ENCODE measurements around the gene ALDH3A1. TPM values are rescaled to one million over a fixed set of nuclear protein-coding genes. Genes with fewer than 3 reads are reported as not detected.
A peak's percentile ranks its signal among the peaks of the same experiment; 100 is the strongest.

The ALDH3A1 gene
- total and polyA plus RNA-seq, 5 donors from 2014 or later: 0.14 TPM; not detected in 4

- Histone ChIP-seq H3K36me3 (ENCODE audit: control insufficient read depth, insufficient read depth, low read length) (no peaks in the 10 kb centered on the region), H3K27ac (ENCODE audit: insufficient read depth, low read length, poor library complexity, severe bottlenecking) (no peak overlapping the region), H3K4me1 (ENCODE audit: control insufficient read depth, insufficient read depth, low read length, poor library complexity, severe bottlenecking) (peaks cover 5% of the 10 kb centered on the region), H3K4me3 (ENCODE audit: low read depth, low read length) (no peak overlapping the region), H3K9me3 (ENCODE audit: control insufficient read depth in 2 of 2, low read length in 2 of 2) (no peaks in the 10 kb centered on the region), H3K27me3 (ENCODE audit: control insufficient read depth, insufficient read depth, low read length) (no peaks in the 10 kb centered on the region)
- no peak for DNase-seq
- H3K27ac Mint-ChIP-seq: peak overlapping the region in 1 of 3 donors; percentile 26
- no peak for ATAC-seq (ENCODE audit: low read depth in 2 of 2)
- H3K36me3 Mint-ChIP-seq: no peaks in the 10 kb centered on the region
- peak overlapping the region in 3 of 4 donors; percentile 23 to 66 (median 32) for H3K4me3 Mint-ChIP-seq
- H3K4me1 Mint-ChIP-seq: peaks cover 0 to 10% (median 4%) of the 10 kb centered on the region in 4 donors
- no peaks in the 10 kb centered on the region for H3K9me3 Mint-ChIP-seq
- peaks cover 5% of the 10 kb centered on the region for H3K27me3 Mint-ChIP-seq
Observed at GRCh38 chr17:19742495-19742894, 5.6 kb downstream of the ALDH3A1 start.

- peak overlapping the region in 1 of 3 donors; percentile 26 for H3K27ac Mint-ChIP-seq
- Histone ChIP-seq H3K4me1 (ENCODE audit: control insufficient read depth, insufficient read depth, low read length, poor library complexity, severe bottlenecking) (peaks cover 5% of the 10 kb centered on the region), H3K27ac (ENCODE audit: insufficient read depth, low read length, poor library complexity, severe bottlenecking) (no peak overlapping the region), H3K9me3 (ENCODE audit: control insufficient read depth in 2 of 2, low read length in 2 of 2) (no peaks in the 10 kb centered on the region), H3K4me3 (ENCODE audit: low read depth, low read length) (no peak overlapping the region), H3K27me3 (ENCODE audit: control insufficient read depth, insufficient read depth, low read length) (no peaks in the 10 kb centered on the region), H3K36me3 (ENCODE audit: control insufficient read depth, insufficient read depth, low read length) (no peaks in the 10 kb centered on the region)
- DNase-seq (no peak), ATAC-seq (ENCODE audit: low read depth in 2 of 2) (no peak)
- peaks cover 0 to 10% (median 4%) of the 10 kb centered on the region in 4 donors for H3K4me1 Mint-ChIP-seq
- no peak overlapping the region for H3K4me3 Mint-ChIP-seq
- no peaks in the 10 kb centered on the region for H3K36me3 Mint-ChIP-seq
- peaks cover 5% of the 10 kb centered on the region for H3K27me3 Mint-ChIP-seq
- no peaks in the 10 kb centered on the region for H3K9me3 Mint-ChIP-seq
Observed at GRCh38 chr17:19741832-19742457, 6.2 kb downstream of the ALDH3A1 start.

- H3K27me3 ChIP-seq (ENCODE audit: control insufficient read depth, insufficient read depth, low read length): no peaks in the 10 kb centered on the region
- Mint-ChIP-seq H3K36me3 (no peaks in the 10 kb centered on the region), H3K4me3 (no peak overlapping the region), H3K27me3 (peaks cover 8% of the 10 kb centered on the region), H3K4me1 (peaks cover 0 to 10% (median 4%) of the 10 kb centered on the region in 4 donors), H3K27ac (no peak overlapping the region), H3K9me3 (no peaks in the 10 kb centered on the region)
- no peak for ATAC-seq (ENCODE audit: low read depth in 2 of 2)
- peaks cover 5% of the 10 kb centered on the region for H3K4me1 ChIP-seq (ENCODE audit: control insufficient read depth, insufficient read depth, low read length, poor library complexity, severe bottlenecking)
- no peak overlapping the region for H3K4me3 ChIP-seq (ENCODE audit: low read depth, low read length)
- no peaks in the 10 kb centered on the region for H3K9me3 ChIP-seq (ENCODE audit: control insufficient read depth in 2 of 2, low read length in 2 of 2)
- H3K27ac ChIP-seq (ENCODE audit: insufficient read depth, low read length, poor library complexity, severe bottlenecking): no peak overlapping the region
- no peaks in the 10 kb centered on the region for H3K36me3 ChIP-seq (ENCODE audit: control insufficient read depth, insufficient read depth, low read length)
- DNase-seq: no peak
Observed at GRCh38 chr17:19740933-19741332, 7.2 kb downstream of the ALDH3A1 start.

- no peak for ATAC-seq (ENCODE audit: low read depth in 2 of 2)
- Histone ChIP-seq H3K36me3 (ENCODE audit: control insufficient read depth, insufficient read depth, low read length) (no peaks in the 10 kb centered on the region), H3K4me1 (ENCODE audit: control insufficient read depth, insufficient read depth, low read length, poor library complexity, severe bottlenecking) (no peaks in the 10 kb centered on the region), H3K4me3 (ENCODE audit: low read depth, low read length) (no peak overlapping the region), H3K27ac (ENCODE audit: insufficient read depth, low read length, poor library complexity, severe bottlenecking) (no peak overlapping the region), H3K27me3 (ENCODE audit: control insufficient read depth, insufficient read depth, low read length) (no peaks in the 10 kb centered on the region), H3K9me3 (ENCODE audit: control insufficient read depth in 2 of 2, low read length in 2 of 2) (no peaks in the 10 kb centered on the region)
- Mint-ChIP-seq H3K4me1 (peaks cover 0 to 4% (median 1%) of the 10 kb centered on the region in 4 donors), H3K27ac (no peak overlapping the region), H3K27me3 (peaks cover 8% of the 10 kb centered on the region), H3K36me3 (no peaks in the 10 kb centered on the region), H3K9me3 (no peaks in the 10 kb centered on the region), H3K4me3 (no peak overlapping the region)
- no peak for DNase-seq
Observed at GRCh38 chr17:19739241-19740201, 8.6 kb downstream of the ALDH3A1 start.

- Mint-ChIP-seq H3K4me1 (peaks cover 0 to 4% (median 0%) of the 10 kb centered on the region in 4 donors), H3K36me3 (no peaks in the 10 kb centered on the region), H3K27me3 (peaks cover 14% of the 10 kb centered on the region), H3K27ac (no peak overlapping the region), H3K9me3 (no peaks in the 10 kb centered on the region), H3K4me3 (no peak overlapping the region)
- no peak overlapping the region for H3K4me3 ChIP-seq (ENCODE audit: low read depth, low read length)
- H3K36me3 ChIP-seq (ENCODE audit: control insufficient read depth, insufficient read depth, low read length): no peaks in the 10 kb centered on the region
- H3K27ac ChIP-seq (ENCODE audit: insufficient read depth, low read length, poor library complexity, severe bottlenecking): no peak overlapping the region
- ATAC-seq (ENCODE audit: low read depth in 2 of 2) (no peak), DNase-seq (no peak)
- no peaks in the 10 kb centered on the region for H3K27me3 ChIP-seq (ENCODE audit: control insufficient read depth, insufficient read depth, low read length)
- H3K4me1 ChIP-seq (ENCODE audit: control insufficient read depth, insufficient read depth, low read length, poor library complexity, severe bottlenecking): no peaks in the 10 kb centered on the region
- no peaks in the 10 kb centered on the region for H3K9me3 ChIP-seq (ENCODE audit: control insufficient read depth in 2 of 2, low read length in 2 of 2)
Observed at GRCh38 chr17:19738757-19739156, 9.3 kb downstream of the ALDH3A1 start.

GRCh38 chr17:19738073-19738449 is 10.0 kb downstream of the ALDH3A1 start:
- Histone ChIP-seq H3K36me3 (ENCODE audit: control insufficient read depth, insufficient read depth, low read length) (no peaks in the 10 kb centered on the region), H3K27ac (ENCODE audit: insufficient read depth, low read length, poor library complexity, severe bottlenecking) (no peak overlapping the region), H3K4me3 (ENCODE audit: low read depth, low read length) (no peak overlapping the region), H3K27me3 (ENCODE audit: control insufficient read depth, insufficient read depth, low read length) (no peaks in the 10 kb centered on the region), H3K9me3 (ENCODE audit: control insufficient read depth in 2 of 2, low read length in 2 of 2) (no peaks in the 10 kb centered on the region), H3K4me1 (ENCODE audit: control insufficient read depth, insufficient read depth, low read length, poor library complexity, severe bottlenecking) (no peaks in the 10 kb centered on the region)
- Mint-ChIP-seq H3K36me3 (no peaks in the 10 kb centered on the region), H3K4me1 (peaks cover 0 to 4% (median 0%) of the 10 kb centered on the region in 4 donors), H3K4me3 (no peak overlapping the region), H3K9me3 (no peaks in the 10 kb centered on the region), H3K27ac (no peak overlapping the region), H3K27me3 (peaks cover 14% of the 10 kb centered on the region)
- DNase-seq (no peak), ATAC-seq (ENCODE audit: low read depth in 2 of 2) (no peak)

GRCh38 chr17:19737305-19738072 is 10.6 kb downstream of the ALDH3A1 start:
- H3K4me1 ChIP-seq (ENCODE audit: control insufficient read depth, insufficient read depth, low read length, poor library complexity, severe bottlenecking): no peaks in the 10 kb centered on the region
- H3K27ac ChIP-seq (ENCODE audit: insufficient read depth, low read length, poor library complexity, severe bottlenecking): no peak overlapping the region
- no peak overlapping the region for H3K4me3 ChIP-seq (ENCODE audit: low read depth, low read length)
- H3K27me3 Mint-ChIP-seq: peaks cover 14% of the 10 kb centered on the region
- H3K36me3 ChIP-seq (ENCODE audit: control insufficient read depth, insufficient read depth, low read length): no peaks in the 10 kb centered on the region
- no peak overlapping the region for H3K4me3 Mint-ChIP-seq
- H3K4me1 Mint-ChIP-seq: peaks cover 0 to 2% (median 0%) of the 10 kb centered on the region in 4 donors
- no peaks in the 10 kb centered on the region for H3K36me3 Mint-ChIP-seq
- H3K9me3 Mint-ChIP-seq: no peaks in the 10 kb centered on the region
- H3K9me3 ChIP-seq (ENCODE audit: control insufficient read depth in 2 of 2, low read length in 2 of 2): no peaks in the 10 kb centered on the region
- ATAC-seq (ENCODE audit: low read depth in 2 of 2) (no peak), DNase-seq (no peak)
- no peaks in the 10 kb centered on the region for H3K27me3 ChIP-seq (ENCODE audit: control insufficient read depth, insufficient read depth, low read length)
- no peak overlapping the region for H3K27ac Mint-ChIP-seq

Measured in CD4-positive, CD25-positive, alpha-beta regulatory T cell (primary cell).